Panc1 (cell line): Measurements from ENCODE around the gene BRINP3. TPM values are rescaled to one million over a fixed set of nuclear protein-coding genes. Genes with fewer than 3 reads are reported as not detected.

ENCODE experiments used
- ATAC-seq: fragments of 200-7000 bp; cut with Tn5 transposase; 2 replicates; pipeline ENCODE4 v1.9.1; 2020; ENCODE audit warnings: mild to moderate bottlenecking, moderate library complexity
- BruUV-seq: library from RNA; stranded (reverse); fragments of 400-500 nt; replicated peaks from 2 replicates; lab custom pipeline; 2021; lab: Mats Ljungman, UMichigan
- CTCF ChIA-PET: fragments of 300-600 bp; sonication (Branson Sonifier 250); formaldehyde crosslinking; loops from one replicate; lab custom pipeline; 2022; ENCODE audit warnings: antibody characterized with exemption; lab: Charles Lee
- POLR2A ChIA-PET: fragments of 300-600 bp; sonication (Branson Sonifier 250); formaldehyde crosslinking; loops from one replicate; lab custom pipeline; 2022; ENCODE audit warnings: antibody characterized with exemption; lab: Charles Lee
- DNase-seq: peaks from one replicate; pipeline ENCODE4 v3.0.0-alpha.2; 2010; ENCODE audit warnings: low read depth, low spot score
- H3K27ac ChIP-seq: 2 replicates; pipeline ENCODE4 v1.5.1; 2011; ENCODE audit warnings: mild to moderate bottlenecking, low read length, inconsistent platforms
- H3K27me3 ChIP-seq: fragments of 200-500 bp; sonication (Bioruptor generic); 2 replicates; pipeline ENCODE4 v1.6.0; 2014; ENCODE audit warnings: low read length, inconsistent platforms; ENCODE audit not compliant: control insufficient read depth, insufficient read depth
- H3K36me3 ChIP-seq: fragments of 200-500 bp; sonication (Bioruptor generic); 2 replicates; pipeline ENCODE4 v1.5.1; 2014; ENCODE audit warnings: inconsistent platforms, mild to moderate bottlenecking, low read length, moderate library complexity; ENCODE audit not compliant: control insufficient read depth, insufficient read depth
- H3K4me1 ChIP-seq: 2 replicates; pipeline ENCODE4 v1.5.1; 2011; ENCODE audit warnings: inconsistent platforms, mild to moderate bottlenecking, low read length, moderate library complexity; ENCODE audit not compliant: control insufficient read depth, insufficient read depth
- H3K4me3 ChIP-seq, 2 experiments: 2 replicates each; pipeline ENCODE4 v1.5.1; 2011 to 2012; ENCODE audit warnings: low read depth in 2 of 2, low read length in 2 of 2, mild to moderate bottlenecking in 2 of 2, inconsistent platforms in 1 of 2, moderate library complexity in 1 of 2
- H3K9me3 ChIP-seq: fragments of 200-500 bp; sonication (Bioruptor generic); 2 replicates; pipeline ENCODE4 v1.5.1; 2014; ENCODE audit warnings: low read depth, mild to moderate bottlenecking, inconsistent platforms, low read length, moderate library complexity; ENCODE audit not compliant: control insufficient read depth, insufficient read depth
- CTCF ChIP-seq: fragments of 450-650 bp; IDR thresholded peaks from 2 replicates; pipeline ENCODE4 v1.5.1; 2017; ENCODE audit warnings: mild to moderate bottlenecking
- POLR2AphosphoS5 ChIP-seq: IDR thresholded peaks from 2 replicates; pipeline ENCODE4 v1.6.1; 2012; ENCODE audit warnings: mild to moderate bottlenecking, low read depth, low read length, moderate library complexity
- SIN3A ChIP-seq: IDR thresholded peaks from 2 replicates; pipeline ENCODE4 v1.6.1; 2012; ENCODE audit warnings: low read depth, mild to moderate bottlenecking, low read length, moderate library complexity, borderline replicate concordance; ENCODE audit not compliant: insufficient read depth
- TCF7L2 ChIP-seq: IDR thresholded peaks from 2 replicates; pipeline ENCODE4 v1.6.1; 2011; ENCODE audit warnings: mild to moderate bottlenecking, low read depth, low read length, inconsistent platforms
- in situ Hi-C: cut with HindIII; loops from 2 replicates; pipeline ENCODE4 v1.10.0; 2016; ENCODE audit warnings: low sequenced_read_pairs, low pct_unique_long_range_greater_than_20kb
- intact Hi-C: fragments of 100-400 bp; cut with micrococcal nuclease; formaldehyde crosslinking; loops from one replicate; pipeline ENCODE4 v1.10.0; 2022; ENCODE audit not compliant: unreplicated experiment
- total RNA-seq: library from RNA; stranded (reverse); gene quantifications from one replicate; pipeline ENCODE4 v1.2.1, GENCODE V29; 2021; ENCODE audit not compliant: unreplicated experiment
- TF ChIP-seq, protein P1 (sequence below), 2 experiments: IDR thresholded peaks; 2 replicates each; pipeline ENCODE4 v1.6.1; 2011 to 2012; ENCODE audit warnings: low read depth in 2 of 2, control low read depth in 1 of 2, low read length in 1 of 2, mild to moderate bottlenecking in 1 of 2, moderate library complexity in 1 of 2; ENCODE audit not compliant: insufficient read depth in 1 of 2

The BRINP3 gene
- total RNA-seq, 1 experiment from 2014 or later: 1.0 TPM

DNA sequence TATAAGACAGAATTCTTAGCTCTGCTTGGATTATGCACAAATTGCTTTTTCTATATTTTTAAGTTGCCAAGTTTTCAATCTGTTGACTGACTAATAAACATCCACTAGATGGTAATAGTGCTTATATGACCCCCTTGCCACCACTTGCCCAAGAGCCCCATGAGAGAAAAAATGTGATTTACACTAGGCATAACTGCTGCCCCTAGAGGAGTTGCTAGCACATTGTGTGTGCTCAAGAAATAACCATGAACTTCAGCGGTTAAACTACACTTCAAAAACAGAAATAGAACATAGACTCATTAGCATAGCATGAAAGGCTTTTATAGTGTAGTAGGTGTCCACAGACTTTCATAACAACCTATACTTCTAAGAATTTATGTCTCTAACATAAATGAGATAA is 61.4 kb downstream of the BRINP3 start:
- ChIA-PET CTCF (no interaction called here), POLR2A (no interaction called here)
- no peak overlapping the region for H3K27ac ChIP-seq
- ATAC-seq: no peak
- H3K27me3 ChIP-seq: no peaks in the 10 kb centered on the region
- no TSS peak for BruUV-seq
- TF ChIP-seq TCF7L2 (no peak), CTCF (peak; percentile 9; the same call in 1 of the 2 replicates)
- no peak overlapping the region for H3K4me3 ChIP-seq
- H3K9me3 ChIP-seq: no peaks in the 10 kb centered on the region
- no peak for DNase-seq
- H3K36me3 ChIP-seq: no peaks in the 10 kb centered on the region
- in situ Hi-C loops (no loop called here), intact Hi-C loops (no loop called here)
- no peaks in the 10 kb centered on the region for H3K4me1 ChIP-seq

- no peaks in the 10 kb centered on the region for H3K9me3 ChIP-seq
- BruUV-seq: no TSS peak
- POLR2A ChIA-PET: no interaction called here
- CTCF ChIA-PET: no interaction called here
- no peak for ATAC-seq
- intact Hi-C loops: no loop called here
- TF ChIP-seq SIN3A (no peak), POLR2AphosphoS5 (no peak), CTCF (no peak), TCF7L2 (no peak)
- TF ChIP-seq, protein P1, sequence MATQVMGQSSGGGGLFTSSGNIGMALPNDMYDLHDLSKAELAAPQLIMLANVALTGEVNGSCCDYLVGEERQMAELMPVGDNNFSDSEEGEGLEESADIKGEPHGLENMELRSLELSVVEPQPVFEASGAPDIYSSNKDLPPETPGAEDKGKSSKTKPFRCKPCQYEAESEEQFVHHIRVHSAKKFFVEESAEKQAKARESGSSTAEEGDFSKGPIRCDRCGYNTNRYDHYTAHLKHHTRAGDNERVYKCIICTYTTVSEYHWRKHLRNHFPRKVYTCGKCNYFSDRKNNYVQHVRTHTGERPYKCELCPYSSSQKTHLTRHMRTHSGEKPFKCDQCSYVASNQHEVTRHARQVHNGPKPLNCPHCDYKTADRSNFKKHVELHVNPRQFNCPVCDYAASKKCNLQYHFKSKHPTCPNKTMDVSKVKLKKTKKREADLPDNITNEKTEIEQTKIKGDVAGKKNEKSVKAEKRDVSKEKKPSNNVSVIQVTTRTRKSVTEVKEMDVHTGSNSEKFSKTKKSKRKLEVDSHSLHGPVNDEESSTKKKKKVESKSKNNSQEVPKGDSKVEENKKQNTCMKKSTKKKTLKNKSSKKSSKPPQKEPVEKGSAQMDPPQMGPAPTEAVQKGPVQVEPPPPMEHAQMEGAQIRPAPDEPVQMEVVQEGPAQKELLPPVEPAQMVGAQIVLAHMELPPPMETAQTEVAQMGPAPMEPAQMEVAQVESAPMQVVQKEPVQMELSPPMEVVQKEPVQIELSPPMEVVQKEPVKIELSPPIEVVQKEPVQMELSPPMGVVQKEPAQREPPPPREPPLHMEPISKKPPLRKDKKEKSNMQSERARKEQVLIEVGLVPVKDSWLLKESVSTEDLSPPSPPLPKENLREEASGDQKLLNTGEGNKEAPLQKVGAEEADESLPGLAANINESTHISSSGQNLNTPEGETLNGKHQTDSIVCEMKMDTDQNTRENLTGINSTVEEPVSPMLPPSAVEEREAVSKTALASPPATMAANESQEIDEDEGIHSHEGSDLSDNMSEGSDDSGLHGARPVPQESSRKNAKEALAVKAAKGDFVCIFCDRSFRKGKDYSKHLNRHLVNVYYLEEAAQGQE (IDR thresholded peaks at IDR 0.05; ENCODE audit: insufficient read depth in 1 of 2, low read depth in 2 of 2, low read length in 1 of 2): no peak
- H3K4me1 ChIP-seq: no peaks in the 10 kb centered on the region
- in situ Hi-C loops: no loop called here
- H3K36me3 ChIP-seq: no peaks in the 10 kb centered on the region
- DNase-seq: no peak
- no peaks in the 10 kb centered on the region for H3K27me3 ChIP-seq
- H3K27ac ChIP-seq: no peak overlapping the region
- no peak overlapping the region for H3K4me3 ChIP-seq
Measured at GRCh38 chr1:190413142-190413541, 64.5 kb downstream of the BRINP3 start.
